Smooth muscle cell (in vitro differentiated cells): ENCODE measurements around the gene HERPUD1. TPM values are rescaled to one million over a fixed set of nuclear protein-coding genes. Genes with fewer than 3 reads are reported as not detected.

ENCODE experiments used
- DNase-seq: peaks from one replicate; lab custom pipeline; 2025; ENCODE audit not compliant: unreplicated experiment; lab: John Stamatoyannopoulos, UW
- H2AFZ ChIP-seq: fragments of 200-600 bp; sonication (generic); 2 replicates; pipeline ENCODE4 v1.6.0; 2016; ENCODE audit warnings: antibody characterized with exemption, low read depth, mild to moderate bottlenecking
- H3F3A ChIP-seq: fragments of 200-600 bp; sonication (generic); 2 replicates; pipeline ENCODE4 v1.6.0; 2017; ENCODE audit warnings: antibody characterized with exemption, low read depth
- H3K27ac ChIP-seq: fragments of 200-600 bp; sonication (generic); 2 replicates; pipeline ENCODE4 v1.5.1; 2016; ENCODE audit warnings: low read depth, mild to moderate bottlenecking
- H3K27me3 ChIP-seq: fragments of 200-600 bp; sonication (generic); 2 replicates; pipeline ENCODE4 v1.6.1; 2016; ENCODE audit warnings: low read depth, mild to moderate bottlenecking
- H3K36me3 ChIP-seq: fragments of 200-600 bp; sonication (generic); 2 replicates; pipeline ENCODE4 v1.5.1; 2016; ENCODE audit warnings: low read depth
- H3K4me1 ChIP-seq: fragments of 200-600 bp; sonication (generic); 2 replicates; pipeline ENCODE4 v1.5.1; 2016; ENCODE audit warnings: low read depth
- H3K4me2 ChIP-seq: fragments of 200-600 bp; sonication (generic); 2 replicates; pipeline ENCODE4 v1.6.0; 2016; ENCODE audit warnings: mild to moderate bottlenecking
- H3K4me3 ChIP-seq: fragments of 200-600 bp; sonication (generic); 2 replicates; pipeline ENCODE4 v1.5.1; 2016; ENCODE audit warnings: mild to moderate bottlenecking
- H3K79me2 ChIP-seq: fragments of 200-600 bp; sonication (generic); 2 replicates; pipeline ENCODE4 v1.6.0; 2016; ENCODE audit warnings: low read depth, mild to moderate bottlenecking
- H3K9ac ChIP-seq: fragments of 200-600 bp; sonication (generic); 2 replicates; pipeline ENCODE4 v1.6.0; 2016; ENCODE audit warnings: low read depth
- H3K9me3 ChIP-seq: fragments of 200-600 bp; sonication (generic); replicated peaks from 2 replicates; pipeline ENCODE4 v1.5.1; 2016; ENCODE audit warnings: low read depth
- H4K20me1 ChIP-seq: fragments of 200-600 bp; sonication (generic); 2 replicates; pipeline ENCODE4 v1.6.0; 2016; ENCODE audit warnings: low read depth
- CTCF ChIP-seq: fragments of 200-600 bp; sonication (generic); IDR thresholded peaks from 2 replicates; pipeline ENCODE4 v1.5.1; 2017; ENCODE audit warnings: borderline replicate concordance, mild to moderate bottlenecking, antibody characterized with exemption; ENCODE audit not compliant: insufficient read depth, poor library complexity, severe bottlenecking
- WGBS: methylation state at CpG from one replicate; pipeline ENCODE4 v1.1.7; 2016; ENCODE audit warnings: low lambda C conversion rate; 5-methylcytosine and 5-hydroxymethylcytosine counted together
- polyA plus RNA-seq: library from polyadenylated mRNA; unstranded; fragments of >200 nt; fragmentation: Nextera tagmentation; extraction: Ambion mirVana; gene quantifications from 2 replicates; pipeline ENCODE4 v1.2.1, GENCODE V29; 2016
- total RNA-seq: library from RNA; depleted of rRNA; stranded (reverse); fragments of >200 nt; gene quantifications from 2 replicates; pipeline ENCODE4 v1.2.3, GENCODE V29; 2014

HERPUD1 gene
- total and polyA plus RNA-seq, 2 experiments from 2014 or later: 253 to 291 TPM

- WGBS: 71% methylated on average over 9 of the region's 9 CpGs
- Histone ChIP-seq H2AFZ (no peak overlapping the region), H3K4me3 (no peak overlapping the region), H3K4me2 (no peak overlapping the region), H3K79me2 (no peaks in the 10 kb centered on the region), H3K27ac (no peak overlapping the region), H3F3A (peaks cover 4% of the 10 kb centered on the region), H3K4me1 (peaks cover 11% of the 10 kb centered on the region), H3K9me3 (no peaks in the 10 kb centered on the region), H3K27me3 (no peaks in the 10 kb centered on the region), H3K36me3 (no peaks in the 10 kb centered on the region), H3K9ac (no peak overlapping the region), H4K20me1 (no peaks in the 10 kb centered on the region)
- DNase-seq: no peak
- TF ChIP-seq CTCF: no peak
These were observed 51.3 kb downstream of the HERPUD1 start for GRCh38 chr16:56983211-56983751.

GRCh38 chr16:56984639-56985038, 52.7 kb downstream of the HERPUD1 start:
- no peaks in the 10 kb centered on the region for H3K36me3 ChIP-seq
- no peaks in the 10 kb centered on the region for H3K79me2 ChIP-seq
- H3K4me2 ChIP-seq: no peak overlapping the region
- no peak for DNase-seq
- TF ChIP-seq CTCF: no peak
- peaks cover 11% of the 10 kb centered on the region for H3K4me1 ChIP-seq
- H3K27me3 ChIP-seq: no peaks in the 10 kb centered on the region
- H3K9me3 ChIP-seq: no peaks in the 10 kb centered on the region
- no peak overlapping the region for H3K4me3 ChIP-seq
- H3K9ac ChIP-seq: no peak overlapping the region
- 89% methylated on average over 6 of the region's 6 CpGs for WGBS
- no peak overlapping the region for H3K27ac ChIP-seq
- peaks cover 4% of the 10 kb centered on the region for H3F3A ChIP-seq
- no peaks in the 10 kb centered on the region for H4K20me1 ChIP-seq
- H2AFZ ChIP-seq: no peak overlapping the region

GRCh38 chr16:56985288-56985961, 53.5 kb downstream of the HERPUD1 start:
- Histone ChIP-seq H3K79me2 (no peaks in the 10 kb centered on the region), H3K9ac (no peak overlapping the region), H3K36me3 (no peaks in the 10 kb centered on the region), H3K4me1 (peaks cover 11% of the 10 kb centered on the region), H3F3A (no peaks in the 10 kb centered on the region), H3K27ac (peak overlapping the region; percentile 32), H3K27me3 (no peaks in the 10 kb centered on the region), H3K4me2 (peak overlapping the region; percentile 7), H4K20me1 (no peaks in the 10 kb centered on the region), H2AFZ (peak overlapping the region; percentile 78), H3K9me3 (no peaks in the 10 kb centered on the region), H3K4me3 (no peak overlapping the region)
- 47% methylated on average over 7 of the region's 7 CpGs for WGBS
- TF ChIP-seq CTCF: no peak
- DNase-seq: no peak

- no peaks in the 10 kb centered on the region for H3K36me3 ChIP-seq
- peak overlapping the region; percentile 78 for H2AFZ ChIP-seq
- H3K4me2 ChIP-seq: no peak overlapping the region
- H3K79me2 ChIP-seq: no peaks in the 10 kb centered on the region
- H4K20me1 ChIP-seq: no peaks in the 10 kb centered on the region
- 100% methylated on average over 2 of the region's 2 CpGs for WGBS
- no peak overlapping the region for H3K4me3 ChIP-seq
- no peaks in the 10 kb centered on the region for H3F3A ChIP-seq
- no peak for DNase-seq
- TF ChIP-seq CTCF: no peak
- H3K27ac ChIP-seq: peak overlapping the region; percentile 32
- H3K9me3 ChIP-seq: no peaks in the 10 kb centered on the region
- H3K27me3 ChIP-seq: peaks cover 5% of the 10 kb centered on the region
- H3K4me1 ChIP-seq: peaks cover 7% of the 10 kb centered on the region
- H3K9ac ChIP-seq: no peak overlapping the region
These were observed 54.0 kb downstream of the HERPUD1 start for GRCh38 chr16:56985962-56986360.
